Right renal cortex interstitium (tissue), 3 donors: ENCODE results near the gene UBE2N. TPM values are rescaled to one million over a fixed set of nuclear protein-coding genes. Genes with fewer than 3 reads are reported as not detected.
"Not testable (repeated sequence)": the region's sequence is repeated elsewhere in the genome, so short reads cannot be mapped to it uniquely, and the experiment has no call there.

Experiments used
- DNase-seq, 3 donors: peaks; one replicate each; pipeline ENCODE4 v3.0.0-alpha.2; 2013; ENCODE audit warnings: low read depth in 3 of 3, low spot score in 2 of 3
- polyA plus RNA-seq, 3 donors: library from polyadenylated mRNA; unstranded; fragments of 120-200 nt; gene quantifications; one replicate each; pipeline ENCODE4 v1.2.1, GENCODE V29; 2013; ENCODE audit not compliant: insufficient read length in 3 of 3

The UBE2N gene
- polyA plus RNA-seq, 3 donors, result 175 to 187 (median 176) TPM

- DNase-seq, result no peak
These were observed 6.0 kb upstream of the UBE2N start for GRCh38 chr12:93447555-93448290.

GRCh38 chr12:93443576-93443975 is 1.8 kb upstream of the UBE2N start:
- no peak for DNase-seq

GRCh38 chr12:93442411-93443340 is 929 bp upstream of the UBE2N start:
- DNase-seq, result no peak

- no peak for DNase-seq
These were observed 598 bp downstream of the UBE2N start for GRCh38 chr12:93441081-93441616.

GRCh38 chr12:93440043-93440835 is 1.5 kb downstream of the UBE2N start:
- DNase-seq, result no peak

GRCh38 chr12:93438266-93439050 is 3.3 kb downstream of the UBE2N start:
- DNase-seq, result no peak

- no peak for DNase-seq
These were observed 7.4 kb downstream of the UBE2N start for GRCh38 chr12:93434256-93434865.

- DNase-seq, result not testable (repeated sequence)
These were observed 9.7 kb downstream of the UBE2N start for GRCh38 chr12:93432031-93432430.

- DNase-seq, result no peak
These were observed 11.5 kb downstream of the UBE2N start for GRCh38 chr12:93430280-93430679.

GRCh38 chr12:93429852-93430251 is 11.9 kb downstream of the UBE2N start:
- no peak for DNase-seq

GRCh38 chr12:93429448-93429847 is 12.3 kb downstream of the UBE2N start:
- DNase-seq, result no peak

GRCh38 chr12:93427779-93428564 is 13.8 kb downstream of the UBE2N start:
- no peak for DNase-seq

- no peak for DNase-seq
These were observed 15.3 kb downstream of the UBE2N start for GRCh38 chr12:93426412-93426805.

- no peak for DNase-seq
These were observed 15.9 kb downstream of the UBE2N start for GRCh38 chr12:93425736-93426411.

GRCh38 chr12:93422050-93422449 is 19.7 kb downstream of the UBE2N start:
- DNase-seq, result no peak

GRCh38 chr12:93419388-93420034 is 22.2 kb downstream of the UBE2N start:
- no peak for DNase-seq

- DNase-seq, result no peak
These were observed 23.7 kb downstream of the UBE2N start for GRCh38 chr12:93417967-93418480.
